ENCODE data around the gene CBFA2T3.

The CBFA2T3 gene

GRCh38 chr16:88939245-88939971, 37.6 kb downstream of the CBFA2T3 start:
- DNase-seq (ENCODE audit: low read depth in 2 of 2) = no peak

DNA sequence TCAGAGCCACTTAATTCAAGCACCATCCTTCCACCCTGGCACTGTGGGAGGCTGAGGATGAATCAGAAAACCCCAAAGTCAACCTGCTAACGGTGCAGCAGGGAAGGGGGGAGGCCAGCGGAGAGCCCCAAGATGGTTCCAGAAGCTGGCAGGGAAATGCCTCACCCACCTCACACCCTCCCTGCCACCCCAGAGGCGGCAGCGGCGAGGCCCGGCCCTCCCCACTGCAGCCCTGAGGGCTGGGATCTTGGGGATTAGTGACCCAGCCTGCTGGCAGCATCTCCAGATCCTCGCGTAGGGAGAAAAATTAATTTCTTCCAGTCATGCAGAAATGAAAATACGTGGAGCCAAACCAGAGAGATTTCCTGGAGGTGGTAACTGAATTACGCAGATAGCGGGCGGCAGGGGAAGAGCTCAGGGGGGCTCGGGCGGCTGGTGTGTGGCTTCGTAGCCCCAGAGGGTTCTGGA, 38.2 kb downstream of the CBFA2T3 start:
- DNase-seq (ENCODE audit: low read depth in 2 of 2) = no peak

GRCh38 chr16:88938119-88938776, 38.8 kb downstream of the CBFA2T3 start:
- no peak for DNase-seq (ENCODE audit: low read depth in 2 of 2)

- no peak for DNase-seq (ENCODE audit: low read depth in 2 of 2)
These were observed 39.8 kb downstream of the CBFA2T3 start for GRCh38 chr16:88937206-88937621.

DNA sequence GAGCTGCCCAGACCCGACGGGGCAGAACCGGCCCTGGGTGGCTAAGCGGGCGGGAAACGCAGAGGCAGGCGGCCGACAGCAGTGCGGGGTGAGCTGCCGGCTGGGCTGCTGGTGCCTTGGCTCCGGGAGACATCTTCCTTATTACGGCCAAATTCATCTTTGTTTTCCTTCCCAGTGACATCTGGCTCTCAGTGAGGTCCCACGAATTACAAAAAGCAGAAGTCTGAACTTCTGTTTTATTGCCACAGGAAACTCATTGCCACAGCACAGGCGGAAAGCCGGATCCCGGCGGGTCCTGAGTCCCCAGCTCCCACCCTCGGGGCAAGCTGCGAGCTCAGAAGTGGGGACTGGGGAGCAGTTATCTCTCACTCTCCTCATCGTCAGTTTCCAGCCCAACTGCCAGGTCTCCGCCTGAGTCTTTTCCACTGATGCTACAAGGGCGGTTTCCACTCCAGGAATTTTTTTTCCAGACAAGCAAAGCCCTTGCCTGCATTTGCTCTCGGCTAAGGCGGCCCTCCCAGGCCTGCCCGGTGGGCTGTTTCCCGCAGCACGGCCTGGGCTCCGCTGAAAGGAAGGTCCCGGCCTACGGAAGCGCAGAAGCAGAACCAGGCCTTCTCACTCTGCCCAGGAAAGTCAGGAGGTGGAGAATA, 40.3 kb downstream of the CBFA2T3 start:
- DNase-seq (ENCODE audit: low read depth in 2 of 2) = no peak

- no peak for DNase-seq (ENCODE audit: low read depth in 2 of 2)
These were observed 40.9 kb downstream of the CBFA2T3 start for GRCh38 chr16:88936008-88936555.

- DNase-seq (ENCODE audit: low read depth in 2 of 2) = no peak
These were observed 42.8 kb downstream of the CBFA2T3 start for GRCh38 chr16:88934066-88934667.

GRCh38 chr16:88932929-88933328, 44.1 kb downstream of the CBFA2T3 start:
- DNase-seq (ENCODE audit: low read depth in 2 of 2) = no peak

GRCh38 chr16:88931936-88932335, 45.1 kb downstream of the CBFA2T3 start:
- no peak for DNase-seq (ENCODE audit: low read depth in 2 of 2)

- no peak for DNase-seq (ENCODE audit: low read depth in 2 of 2)
These were observed 45.6 kb downstream of the CBFA2T3 start for GRCh38 chr16:88931373-88931900.

DNA sequence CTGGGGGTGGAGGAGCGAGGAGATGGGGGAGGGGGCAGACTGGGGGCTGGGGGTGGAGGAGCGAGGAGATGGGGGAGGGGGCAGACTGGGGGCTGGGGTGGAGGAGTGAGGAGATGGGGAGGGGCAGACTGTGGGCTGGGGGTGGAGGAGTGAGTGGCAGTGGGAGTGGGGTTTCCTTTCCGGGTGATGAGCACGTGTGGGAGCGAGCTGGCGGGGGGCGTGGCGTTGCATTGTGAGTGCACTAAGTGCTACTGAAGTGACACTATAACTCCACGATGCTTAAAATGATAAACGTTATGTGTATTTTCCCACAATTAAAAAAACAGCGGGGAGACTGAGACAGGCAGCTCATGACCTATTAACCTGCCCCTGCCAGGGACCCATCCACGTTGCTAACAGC, 46.3 kb downstream of the CBFA2T3 start:
- DNase-seq (ENCODE audit: low read depth in 2 of 2) = no peak

DNA sequence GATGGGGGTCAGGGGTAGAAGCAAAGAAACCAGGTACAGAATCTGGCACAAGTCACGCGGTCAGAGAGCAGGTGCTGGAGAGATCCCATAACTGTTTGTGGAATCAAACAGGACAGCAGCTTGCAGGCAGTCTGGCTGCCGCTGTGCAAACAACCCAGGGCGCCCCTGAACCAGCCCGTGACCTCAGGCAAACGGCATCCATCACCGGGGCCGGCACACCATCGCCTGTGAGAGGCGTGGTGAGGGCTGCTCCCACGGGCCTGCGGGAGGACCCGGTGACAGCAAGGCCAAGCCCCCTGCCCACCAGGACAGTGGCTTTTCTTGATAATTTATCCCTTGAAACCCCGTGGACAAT, 47.9 kb downstream of the CBFA2T3 start:
- DNase-seq (ENCODE audit: low read depth in 2 of 2) = no peak

- no peak for DNase-seq (ENCODE audit: low read depth in 2 of 2)
These were observed 48.5 kb downstream of the CBFA2T3 start for GRCh38 chr16:88928405-88929090.

DNA sequence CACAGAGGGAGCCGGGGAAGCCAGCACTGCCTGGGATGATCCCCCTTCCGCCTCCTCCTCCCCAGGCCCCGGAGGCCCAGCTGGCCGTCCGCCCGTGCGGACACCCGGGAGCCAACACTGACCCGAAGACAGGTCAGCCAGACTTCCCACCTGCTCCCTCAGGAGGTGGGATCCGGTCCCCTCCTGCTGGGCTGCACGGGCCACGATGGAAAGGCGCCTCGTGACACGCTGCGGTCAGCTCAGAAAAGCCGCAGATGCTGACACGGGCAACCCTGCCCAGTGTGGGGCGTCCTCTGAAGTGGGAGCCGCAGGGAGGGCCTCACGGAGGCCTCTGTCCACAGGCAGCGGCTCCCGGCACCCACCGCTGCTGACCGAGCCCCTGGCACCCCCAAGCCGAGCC, 49.3 kb downstream of the CBFA2T3 start:
- no peak for DNase-seq (ENCODE audit: low read depth in 2 of 2)

GRCh38 chr16:88927010-88927409, 50.0 kb downstream of the CBFA2T3 start:
- DNase-seq (ENCODE audit: low read depth in 2 of 2) = no peak

GRCh38 chr16:88926374-88926990, 50.5 kb downstream of the CBFA2T3 start:
- DNase-seq (ENCODE audit: low read depth in 2 of 2) = no peak

DNA sequence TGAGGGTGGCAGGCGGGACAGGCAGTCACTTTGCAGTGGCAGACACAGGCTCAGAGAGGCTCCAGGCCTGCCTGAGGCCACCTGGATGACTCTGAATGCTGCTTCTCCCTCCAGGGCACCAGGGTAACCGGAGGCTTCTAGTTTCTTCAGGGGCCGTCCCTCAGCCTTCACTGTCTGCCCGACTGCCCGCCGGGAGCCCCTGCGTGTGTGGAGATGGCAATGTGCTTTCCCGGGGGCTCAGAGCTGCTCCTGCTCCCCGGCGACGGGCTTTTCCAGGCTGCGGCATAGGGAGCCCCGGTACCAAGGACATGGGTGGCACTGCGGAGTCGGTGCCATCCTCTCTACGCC, 51.5 kb downstream of the CBFA2T3 start:
- no peak for DNase-seq (ENCODE audit: low read depth in 2 of 2)

DNA sequence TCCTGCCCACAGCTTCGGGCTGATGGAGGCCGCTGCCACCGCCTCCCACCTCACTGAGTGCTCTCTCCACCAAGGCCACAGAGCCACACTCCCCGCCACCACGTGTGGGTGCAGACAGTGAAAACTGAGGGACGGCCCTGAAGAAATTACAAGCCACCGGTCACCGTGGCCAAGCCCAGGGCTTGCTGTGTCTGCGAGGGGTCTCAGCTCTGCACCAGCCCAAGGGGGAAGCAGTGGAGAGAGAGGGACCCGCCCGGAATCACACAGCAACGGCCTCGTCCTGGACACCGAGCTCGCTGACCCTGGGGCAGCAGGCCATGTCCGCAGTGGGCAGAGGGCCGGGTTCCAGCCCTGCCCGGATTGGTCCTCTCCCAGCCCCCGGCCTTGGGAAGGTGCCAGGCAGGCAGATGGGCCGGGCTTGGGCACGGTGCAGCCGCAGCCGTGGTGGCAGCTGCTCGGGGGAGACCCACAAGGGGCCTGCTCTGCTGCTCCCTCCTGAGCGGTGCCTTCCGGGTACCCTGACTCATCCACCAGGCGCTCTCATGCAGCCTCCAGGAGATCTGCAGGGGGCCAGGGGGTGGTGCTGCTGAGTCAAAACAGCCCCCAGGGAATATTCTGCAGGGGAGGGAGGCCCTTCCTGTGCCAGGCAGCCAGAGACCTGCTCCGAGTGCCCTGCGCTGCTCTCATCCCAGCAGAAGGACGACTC, 52.0 kb downstream of the CBFA2T3 start:
- DNase-seq (ENCODE audit: low read depth in 2 of 2) = no peak

DNA sequence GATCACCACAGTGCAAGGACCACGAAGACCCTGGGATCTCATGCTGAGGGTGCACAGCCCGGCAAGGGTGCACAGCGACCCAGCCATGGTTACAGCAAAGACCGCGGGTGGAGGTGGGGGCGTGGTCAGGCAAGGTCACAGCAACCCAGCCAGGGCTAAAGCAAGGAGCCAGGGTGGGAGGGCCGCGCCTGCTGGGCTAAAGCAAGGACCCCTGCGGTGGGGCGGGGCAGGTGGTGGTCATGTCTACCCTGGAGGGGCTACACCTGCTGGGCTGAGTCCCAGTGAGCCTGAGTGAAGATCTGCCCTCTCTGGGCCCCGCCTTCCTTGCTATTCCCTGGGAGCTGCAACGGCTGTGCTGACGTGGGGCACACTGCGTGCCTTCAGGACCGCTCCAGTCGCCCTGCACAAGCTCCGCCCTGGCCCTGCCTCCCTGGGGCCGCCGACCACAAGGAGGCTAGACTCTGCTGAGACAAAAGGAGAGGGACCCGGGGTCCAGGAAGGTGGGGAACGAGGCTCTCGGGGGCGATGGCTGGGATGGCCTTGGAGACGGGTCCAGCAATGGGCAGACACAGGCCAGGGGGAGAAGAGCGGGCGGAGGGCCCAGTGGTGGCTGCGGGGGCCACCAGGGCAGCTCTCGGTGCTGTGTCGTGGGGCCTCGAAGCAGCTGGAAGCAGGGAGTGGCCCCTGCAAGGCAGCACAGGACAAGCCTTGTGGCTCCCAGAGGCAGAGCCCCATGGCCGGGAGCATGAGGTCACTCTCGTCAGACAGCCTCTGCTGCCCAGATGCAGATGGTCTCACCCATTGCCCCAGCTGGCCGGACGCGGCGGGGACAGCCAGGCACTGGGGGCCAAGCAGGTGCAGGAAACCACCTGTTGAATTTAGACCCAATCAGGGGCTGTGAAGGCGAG, 52.8 kb downstream of the CBFA2T3 start:
- no peak for DNase-seq (ENCODE audit: low read depth in 2 of 2)
